GM10266 (cell line): ENCODE results near the gene NMBR.
"Not testable (repeated sequence)": the region's sequence is repeated elsewhere in the genome, so short reads cannot be mapped to it uniquely, and the experiment has no call there.

ENCODE experiments used
- DNase-seq: peaks from one replicate; pipeline ENCODE4 v3.0.0; 2012; ENCODE audit errors: extremely low spot score
- CTCF ChIP-seq: IDR thresholded peaks from 2 replicates; pipeline ENCODE4 v1.5.1; 2012; ENCODE audit warnings: mild to moderate bottlenecking, low read depth; ENCODE audit not compliant: control insufficient read depth, insufficient read depth; ENCODE audit errors: missing control alignments

Gene NMBR

DNA sequence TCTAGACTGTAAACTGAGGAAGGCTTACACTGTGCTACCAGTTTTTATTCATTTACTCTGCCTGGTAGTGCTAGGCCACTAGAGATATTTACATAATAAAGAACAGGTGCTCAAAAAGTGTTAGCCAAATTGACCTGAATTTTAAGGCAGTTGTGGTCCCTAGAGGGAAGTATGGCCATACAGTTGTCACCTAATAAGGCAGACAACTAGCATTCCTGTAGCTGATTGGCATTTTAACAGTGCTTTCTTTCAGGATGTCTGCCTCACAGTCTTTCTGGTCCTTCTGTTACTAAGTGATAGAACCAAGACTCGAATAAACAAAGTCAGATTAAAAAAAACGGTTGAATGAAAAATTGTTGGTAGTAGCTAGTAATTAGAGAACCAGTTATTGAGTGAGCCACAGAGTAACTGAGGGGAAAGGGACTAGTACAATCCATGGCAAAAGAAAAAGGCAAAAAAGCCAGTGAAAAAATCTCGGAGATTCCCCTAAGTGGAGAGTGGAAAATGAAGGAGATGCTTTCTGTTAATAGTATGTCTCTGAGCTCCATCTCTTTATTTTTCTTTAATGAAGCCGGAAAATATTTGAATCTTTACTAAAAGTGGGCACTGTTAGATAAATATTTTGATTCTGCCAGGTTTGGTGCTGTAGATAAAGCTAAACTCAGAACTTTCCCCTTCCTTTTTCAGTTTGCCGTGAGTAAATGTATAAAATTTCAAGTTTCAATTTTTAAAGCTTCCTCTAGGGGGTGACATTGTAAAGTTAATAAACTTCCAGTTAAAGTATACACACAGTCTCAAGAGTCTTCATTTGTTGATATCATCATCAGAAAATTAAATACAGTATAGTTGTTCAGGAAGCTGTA, 9.2 kb upstream of the NMBR start:
- no peak for TF ChIP-seq CTCF
- no peak for DNase-seq

- no peak for DNase-seq
- no peak for TF ChIP-seq CTCF
Observed at GRCh38 chr6:142155091-142155490, 8.2 kb upstream of the NMBR start.

DNA sequence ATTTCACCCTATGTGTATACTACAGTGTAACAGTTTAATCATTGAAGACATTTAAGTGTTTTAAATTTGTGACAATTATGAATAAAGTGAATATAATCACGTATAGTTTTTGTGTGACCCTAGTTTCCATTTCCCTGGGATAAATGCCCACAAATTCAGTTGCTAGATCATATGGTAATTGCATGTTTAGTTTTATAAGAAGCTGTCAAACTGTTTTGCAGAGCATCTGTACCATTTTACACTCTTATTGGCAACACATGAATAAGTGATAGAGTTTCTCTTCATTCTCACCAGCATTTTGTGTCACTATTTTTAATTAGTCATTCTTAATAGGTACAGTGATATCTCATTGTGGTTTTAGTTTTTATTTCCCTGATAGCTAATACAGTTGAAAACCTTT, 7.4 kb upstream of the NMBR start:
- no peak for DNase-seq
- no peak for TF ChIP-seq CTCF

GRCh38 chr6:142153196-142153595, 6.3 kb upstream of the NMBR start:
- TF ChIP-seq CTCF = no peak
- no peak for DNase-seq

GRCh38 chr6:142152746-142153145, 5.8 kb upstream of the NMBR start:
- no peak for DNase-seq
- TF ChIP-seq CTCF = no peak

GRCh38 chr6:142141531-142141930, 5.4 kb downstream of the NMBR start:
- not testable (repeated sequence) for DNase-seq

DNA sequence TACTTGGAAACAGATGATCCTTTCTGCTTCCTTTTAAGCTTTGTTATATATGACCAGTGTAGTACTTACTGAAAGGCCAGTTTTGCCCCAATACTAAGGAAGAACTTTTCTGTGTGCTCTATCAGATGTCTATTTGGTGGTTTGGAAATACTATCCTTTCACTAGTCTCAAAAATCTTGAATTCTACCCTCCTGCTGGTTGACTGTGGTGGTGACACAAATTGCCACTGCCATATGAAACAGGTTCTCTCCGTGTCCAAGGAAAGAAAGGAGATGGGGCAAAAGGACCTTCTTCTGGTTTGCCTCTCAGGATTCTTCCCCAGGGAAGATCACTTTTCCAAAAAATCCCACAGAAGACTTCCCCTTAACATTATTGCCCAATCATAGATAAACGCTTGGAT, 8.0 kb downstream of the NMBR start:
- DNase-seq = no peak
- no peak for TF ChIP-seq CTCF

GRCh38 chr6:142132625-142133024, 14.3 kb downstream of the NMBR start, which contains the start of gene GJE1:
Gene GJE1 (plus strand): TSS chr6:142132925. CDS start chr6:142133159, 234 bp downstream.
- no peak for TF ChIP-seq CTCF
- no peak for DNase-seq
